HepG2 (cell line): ENCODE data around the gene PIEZO1. TPM values are rescaled to one million over a fixed set of nuclear protein-coding genes. Genes with fewer than 3 reads are reported as not detected.
A peak's percentile ranks its signal among the peaks of the same experiment; 100 is the strongest.

Source experiments
- ADNP ChIP-seq: sonication (generic); formaldehyde crosslinking; IDR thresholded peaks from 2 replicates; pipeline ENCODE4 v1.4.0; 2020; ENCODE audit warnings: missing genetic modification reagents
- EP300 ChIP-seq, 3 experiments: sonication (generic) in 1 of 3; formaldehyde crosslinking in 1 of 3; IDR thresholded peaks; 2 replicates each; pipeline versions ENCODE4 v1.5.1 to v1.6.1; 2011 to 2020; ENCODE audit warnings: low read depth in 2 of 3, low read length in 2 of 3, borderline replicate concordance in 1 of 3, improper control_type of control experiment in 1 of 3, mild to moderate bottlenecking in 1 of 3, missing genetic modification reagents in 1 of 3, moderate library complexity in 1 of 3
- FOXA1 ChIP-seq, 2 experiments: fragments of 450-650 bp in 1 of 2; sonication (generic) in 1 of 2; formaldehyde crosslinking in 1 of 2; IDR thresholded peaks; 2 replicates each; pipeline versions ENCODE4 v1.4.0 to v1.6.1; 2016 to 2020; ENCODE audit warnings: missing genetic modification reagents in 1 of 2
- HDAC6 ChIP-seq: fragments of 200-600 bp; sonication (generic); IDR thresholded peaks from 2 replicates; pipeline ENCODE4 v1.7.0; 2017; ENCODE audit warnings: mild to moderate bottlenecking, antibody characterized with exemption, low read length, low read depth
- KMT2A ChIP-seq: sonication (generic); formaldehyde crosslinking; IDR thresholded peaks from 2 replicates; pipeline ENCODE4 v1.4.0; 2020; ENCODE audit warnings: missing genetic modification reagents
- NFIB ChIP-seq: sonication (generic); formaldehyde crosslinking; IDR thresholded peaks from 2 replicates; pipeline ENCODE4 v1.9.0; 2021; ENCODE audit warnings: missing genetic modification reagents, mild to moderate bottlenecking, borderline replicate concordance
- NR1H2 ChIP-seq: sonication (generic); formaldehyde crosslinking; IDR thresholded peaks from 2 replicates; pipeline ENCODE4 v1.8.1; 2022; ENCODE audit warnings: low read depth, missing genetic modification reagents, borderline replicate concordance
- PHF21A ChIP-seq: sonication (generic); formaldehyde crosslinking; IDR thresholded peaks from 2 replicates; pipeline ENCODE4 v1.5.0; 2020; ENCODE audit warnings: mild to moderate bottlenecking, missing genetic modification reagents
- PTBP1 ChIP-seq: fragments of 200-400 bp; formaldehyde crosslinking; IDR thresholded peaks from 2 replicates; pipeline ENCODE4 v1.6.1; 2018; ENCODE audit warnings: low read length, low read depth; ENCODE audit not compliant: poor library complexity, severe bottlenecking
- SUZ12 ChIP-seq: fragments of 150-350 bp; IDR thresholded peaks from 2 replicates; pipeline ENCODE4 v1.6.1; 2014; ENCODE audit warnings: low read depth, low read length
- ZBTB20 ChIP-seq: sonication (generic); formaldehyde crosslinking; IDR thresholded peaks from 2 replicates; pipeline ENCODE4 v1.8.1; 2023; ENCODE audit warnings: missing genetic modification reagents, low read depth, mild to moderate bottlenecking, borderline replicate concordance
- ZNF143 ChIP-seq: sonication (generic); formaldehyde crosslinking; IDR thresholded peaks from 2 replicates; pipeline ENCODE4 v1.4.0; 2020; ENCODE audit warnings: missing genetic modification reagents
- ZNF607 ChIP-seq: sonication (generic); formaldehyde crosslinking; IDR thresholded peaks from 2 replicates; pipeline ENCODE4 v1.5.1; 2020; ENCODE audit warnings: missing genetic modification reagents, mild to moderate bottlenecking, borderline replicate concordance
- ZNF749 ChIP-seq: sonication (generic); formaldehyde crosslinking; IDR thresholded peaks from 2 replicates; pipeline ENCODE4 v1.8.0; 2022; ENCODE audit warnings: mild to moderate bottlenecking, missing genetic modification reagents, moderate library complexity, borderline replicate concordance
- ZNF841 ChIP-seq: sonication (generic); formaldehyde crosslinking; IDR thresholded peaks from 2 replicates; pipeline ENCODE4 v1.8.1; 2023; ENCODE audit warnings: missing genetic modification reagents, borderline replicate concordance
- ZNF878 ChIP-seq: sonication (generic); formaldehyde crosslinking; IDR thresholded peaks from 2 replicates; pipeline ENCODE4 v1.8.1; 2023; ENCODE audit warnings: mild to moderate bottlenecking, missing genetic modification reagents, moderate library complexity
- polyA plus RNA-seq, 8 experiments: library from polyadenylated mRNA; depleted of rRNA in 3 of 8; stranded (reverse) in 7 of 8; unstranded in 1 of 8; fragments of >200 nt; fragmentation: Illumina TruSeq in 4 of 8; extraction: Trizol in 4 of 8; gene quantifications; 2 replicates each; pipeline versions ENCODE4 v1.2.1 to v1.2.3, GENCODE V29; 2011 to 2016; ENCODE audit warnings: low read depth in 4 of 8, missing spikeins in 1 of 8, mixed read lengths in 1 of 8; ENCODE audit not compliant: insufficient read depth in 1 of 8
- total RNA-seq, 5 experiments: library from RNA; depleted of rRNA; stranded (reverse); fragments of >200 nt; fragmentation: Illumina TruSeq; extraction: Trizol; gene quantifications; 2 replicates each; pipeline ENCODE4 v1.2.3, GENCODE V29; 2016; ENCODE audit warnings: low read depth in 1 of 5
- TF ChIP-seq, protein P1 (sequence below): sonication (generic); formaldehyde crosslinking; IDR thresholded peaks from 2 replicates; pipeline ENCODE4 v1.4.0; 2020; ENCODE audit warnings: missing genetic modification reagents
- TF ChIP-seq, protein P2 (sequence below): IDR thresholded peaks from 2 replicates; pipeline ENCODE4 v1.6.1; 2016
- TF ChIP-seq, protein P3 (sequence below): IDR thresholded peaks from 2 replicates; pipeline ENCODE4 v1.6.1; 2016; ENCODE audit warnings: low read depth, borderline replicate concordance

The PIEZO1 gene
- total and polyA plus RNA-seq, 2 of the 13 experiments (the other 11 are each of a cell fraction or from before 2014, with no cell fraction given) = 67.9 to 85.0 TPM

DNA sequence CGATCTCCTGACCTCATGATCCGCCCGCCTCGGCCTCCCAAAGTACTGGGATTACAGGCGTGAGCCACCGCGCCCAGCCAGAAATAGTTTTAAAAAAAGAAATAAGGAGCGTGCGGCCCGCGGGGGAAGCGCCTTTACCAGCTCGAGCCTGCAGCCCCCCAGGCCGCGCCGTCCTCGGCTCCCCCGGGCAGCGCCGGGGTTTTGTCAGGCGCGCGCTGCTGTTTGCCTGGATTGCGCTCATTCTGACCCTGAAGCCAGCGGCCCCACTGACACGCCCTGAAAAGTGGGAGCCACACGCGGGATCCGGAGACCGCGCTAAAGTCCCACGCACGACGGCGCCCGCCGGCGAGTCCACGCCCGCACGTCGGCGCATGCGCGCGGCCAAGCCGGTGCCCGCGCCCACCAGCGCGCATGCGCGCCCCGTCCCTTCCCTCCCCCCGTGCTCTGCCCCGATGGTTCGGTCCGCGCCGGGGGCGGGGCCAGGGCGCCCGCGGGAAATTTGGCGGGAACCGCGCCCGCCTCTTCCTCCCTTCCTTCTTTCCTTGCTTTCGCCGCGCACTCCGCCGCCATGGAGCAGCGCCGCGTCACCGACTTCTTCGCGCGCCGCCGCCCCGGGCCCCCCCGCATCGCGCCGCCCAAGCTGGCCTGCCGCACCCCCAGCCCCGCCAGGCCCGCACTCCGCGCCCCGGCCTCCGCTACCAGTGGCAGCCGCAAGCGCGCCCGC lies 18.4 kb upstream of the PIEZO1 start, which contains the start of gene CDT1 (continued):
- TF ChIP-seq PTBP1 (no peak), NR1H2 (CRISPR knock-in tag) (no peak), ZNF749 (peak; percentile 74; the same call in 1 of the 2 replicates), EP300 (IDR thresholded peaks at IDR 0.05; ENCODE audit: low read depth in 2 of 2, low read length in 2 of 2) (peak in 1 of 2 experiments; percentile 41; a peak in 1 of 4 replicates), EP300 (CRISPR knock-in tag; IDR thresholded peaks at IDR 0.05; ENCODE audit: borderline replicate concordance) (no peak), FOXA1 (IDR thresholded peaks at IDR 0.05) (no peak), FOXA1 (CRISPR knock-in tag; IDR thresholded peaks at IDR 0.05) (peak; percentile 10; the same call in 1 of the 2 replicates), ADNP (no peak), HDAC6 (no peak), PHF21A (CRISPR knock-in tag) (peak; percentile 49), KMT2A (CRISPR knock-in tag) (no peak; the same call in 1 of the 2 replicates), SUZ12 (no peak), ZNF143 (CRISPR knock-in tag) (0 out of 2 replicates have a peak, but pooled peaks have one; percentile 39), NFIB (CRISPR knock-in tag) (no peak), ZNF607 (CRISPR knock-in tag) (peak; percentile 90; the same call in 1 of the 2 replicates), ZBTB20 (CRISPR knock-in tag) (no peak; the same call in 1 of the 2 replicates), ZNF878 (CRISPR knock-in tag) (no peak), ZNF841 (CRISPR knock-in tag) (peak; percentile 39; the same call in 1 of the 2 replicates)
- TF ChIP-seq, protein P1, sequence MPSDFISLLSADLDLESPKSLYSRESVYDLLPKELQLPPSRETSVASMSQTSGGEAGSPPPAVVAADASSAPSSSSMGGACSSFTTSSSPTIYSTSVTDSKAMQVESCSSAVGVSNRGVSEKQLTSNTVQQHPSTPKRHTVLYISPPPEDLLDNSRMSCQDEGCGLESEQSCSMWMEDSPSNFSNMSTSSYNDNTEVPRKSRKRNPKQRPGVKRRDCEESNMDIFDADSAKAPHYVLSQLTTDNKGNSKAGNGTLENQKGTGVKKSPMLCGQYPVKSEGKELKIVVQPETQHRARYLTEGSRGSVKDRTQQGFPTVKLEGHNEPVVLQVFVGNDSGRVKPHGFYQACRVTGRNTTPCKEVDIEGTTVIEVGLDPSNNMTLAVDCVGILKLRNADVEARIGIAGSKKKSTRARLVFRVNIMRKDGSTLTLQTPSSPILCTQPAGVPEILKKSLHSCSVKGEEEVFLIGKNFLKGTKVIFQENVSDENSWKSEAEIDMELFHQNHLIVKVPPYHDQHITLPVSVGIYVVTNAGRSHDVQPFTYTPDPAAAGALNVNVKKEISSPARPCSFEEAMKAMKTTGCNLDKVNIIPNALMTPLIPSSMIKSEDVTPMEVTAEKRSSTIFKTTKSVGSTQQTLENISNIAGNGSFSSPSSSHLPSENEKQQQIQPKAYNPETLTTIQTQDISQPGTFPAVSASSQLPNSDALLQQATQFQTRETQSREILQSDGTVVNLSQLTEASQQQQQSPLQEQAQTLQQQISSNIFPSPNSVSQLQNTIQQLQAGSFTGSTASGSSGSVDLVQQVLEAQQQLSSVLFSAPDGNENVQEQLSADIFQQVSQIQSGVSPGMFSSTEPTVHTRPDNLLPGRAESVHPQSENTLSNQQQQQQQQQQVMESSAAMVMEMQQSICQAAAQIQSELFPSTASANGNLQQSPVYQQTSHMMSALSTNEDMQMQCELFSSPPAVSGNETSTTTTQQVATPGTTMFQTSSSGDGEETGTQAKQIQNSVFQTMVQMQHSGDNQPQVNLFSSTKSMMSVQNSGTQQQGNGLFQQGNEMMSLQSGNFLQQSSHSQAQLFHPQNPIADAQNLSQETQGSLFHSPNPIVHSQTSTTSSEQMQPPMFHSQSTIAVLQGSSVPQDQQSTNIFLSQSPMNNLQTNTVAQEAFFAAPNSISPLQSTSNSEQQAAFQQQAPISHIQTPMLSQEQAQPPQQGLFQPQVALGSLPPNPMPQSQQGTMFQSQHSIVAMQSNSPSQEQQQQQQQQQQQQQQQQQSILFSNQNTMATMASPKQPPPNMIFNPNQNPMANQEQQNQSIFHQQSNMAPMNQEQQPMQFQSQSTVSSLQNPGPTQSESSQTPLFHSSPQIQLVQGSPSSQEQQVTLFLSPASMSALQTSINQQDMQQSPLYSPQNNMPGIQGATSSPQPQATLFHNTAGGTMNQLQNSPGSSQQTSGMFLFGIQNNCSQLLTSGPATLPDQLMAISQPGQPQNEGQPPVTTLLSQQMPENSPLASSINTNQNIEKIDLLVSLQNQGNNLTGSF (CRISPR knock-in tag) = peak; percentile 89
- TF ChIP-seq, protein P2, sequence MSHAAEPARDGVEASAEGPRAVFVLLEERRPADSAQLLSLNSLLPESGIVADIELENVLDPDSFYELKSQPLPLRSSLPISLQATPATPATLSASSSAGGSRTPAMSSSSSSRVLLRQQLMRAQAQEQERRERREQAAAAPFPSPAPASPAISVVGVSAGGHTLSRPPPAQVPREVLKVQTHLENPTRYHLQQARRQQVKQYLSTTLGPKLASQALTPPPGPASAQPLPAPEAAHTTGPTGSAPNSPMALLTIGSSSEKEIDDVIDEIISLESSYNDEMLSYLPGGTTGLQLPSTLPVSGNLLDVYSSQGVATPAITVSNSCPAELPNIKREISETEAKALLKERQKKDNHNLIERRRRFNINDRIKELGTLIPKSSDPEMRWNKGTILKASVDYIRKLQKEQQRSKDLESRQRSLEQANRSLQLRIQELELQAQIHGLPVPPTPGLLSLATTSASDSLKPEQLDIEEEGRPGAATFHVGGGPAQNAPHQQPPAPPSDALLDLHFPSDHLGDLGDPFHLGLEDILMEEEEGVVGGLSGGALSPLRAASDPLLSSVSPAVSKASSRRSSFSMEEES (CRISPR knock-in tag) = no peak
- TF ChIP-seq, protein P3, sequence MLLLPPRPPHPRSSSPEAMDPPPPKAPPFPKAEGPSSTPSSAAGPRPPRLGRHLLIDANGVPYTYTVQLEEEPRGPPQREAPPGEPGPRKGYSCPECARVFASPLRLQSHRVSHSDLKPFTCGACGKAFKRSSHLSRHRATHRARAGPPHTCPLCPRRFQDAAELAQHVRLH (CRISPR knock-in tag) = 0 out of 2 replicates have a peak, but pooled peaks have one; percentile 52
